ENCODE measurements around the gene MEP1A.

- TF ChIP-seq YY1 (IDR thresholded peaks at IDR 0.05; ENCODE audit: insufficient read depth, insufficient read length) (no peak), SUZ12 (IDR thresholded peaks at IDR 0.05; ENCODE audit: extremely low read depth, insufficient read depth, insufficient read length) (no peak)
Measured at GRCh38 chr6:46816626-46817025, 23.4 kb downstream of the MEP1A start.

Data from NT2/D1 (cell line).